GM18907 (cell line): Measurements from ENCODE around the gene GPATCH8.
A peak's percentile ranks its signal among the peaks of the same experiment; 100 is the strongest.
"Not testable (repeated sequence)": the region's sequence is repeated elsewhere in the genome, so short reads cannot be mapped to it uniquely, and the experiment has no call there.

Experiments used
- ATAC-seq: cut with Tn5 transposase; IDR thresholded peaks from one replicate; pipeline ENCODE4 v1.9.1; 2021; ENCODE audit warnings: mild to moderate bottlenecking, moderate library complexity; ENCODE audit not compliant: unreplicated experiment

The GPATCH8 gene

DNA sequence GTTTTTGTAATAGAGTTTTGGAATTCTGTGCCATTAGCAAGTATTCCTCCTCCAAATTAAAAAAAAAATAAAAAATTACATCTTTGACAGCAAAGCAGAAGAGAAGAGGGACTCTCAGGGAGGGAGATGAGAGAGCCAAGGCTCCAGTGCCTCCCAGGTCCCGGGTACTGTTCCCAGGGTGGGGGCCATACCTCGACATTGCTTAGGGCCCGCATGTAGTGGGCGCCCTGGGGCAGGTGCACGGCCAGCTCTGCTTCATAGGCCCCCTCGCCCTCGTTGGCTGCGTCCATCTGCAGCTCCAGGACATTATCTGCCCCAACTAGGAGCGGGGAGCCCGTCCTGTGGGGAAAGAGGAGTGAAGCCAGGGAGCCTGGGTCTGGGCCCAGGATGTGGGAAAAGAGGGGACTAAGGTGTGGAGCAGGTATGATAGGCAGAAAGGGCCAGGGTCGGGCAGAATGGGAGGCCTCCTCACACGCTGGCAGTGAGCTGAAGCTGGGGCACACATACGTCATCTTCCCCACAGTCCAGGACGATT lies 125.0 kb downstream of the GPATCH8 start:
- no peak for ATAC-seq

DNA sequence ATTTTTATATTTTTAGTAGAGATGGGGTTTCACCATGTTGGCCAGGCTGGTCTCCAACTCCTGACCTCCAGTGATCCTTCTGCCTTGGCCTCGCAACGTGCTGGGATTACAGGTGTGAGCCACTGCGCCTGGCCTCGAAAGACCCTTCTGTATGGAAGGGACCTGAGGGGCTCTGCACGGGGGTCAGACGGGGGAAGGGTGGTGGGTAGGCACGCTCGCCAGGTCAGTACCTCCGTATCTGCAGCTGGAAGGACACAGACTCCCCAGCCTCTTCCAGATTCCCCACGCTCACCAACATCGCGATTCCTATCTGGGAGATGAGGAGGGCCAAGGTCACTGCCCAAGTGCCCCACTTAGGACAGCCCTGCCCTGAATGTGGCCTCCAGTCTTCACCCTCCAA lies 126.4 kb downstream of the GPATCH8 start:
- ATAC-seq = no peak

DNA sequence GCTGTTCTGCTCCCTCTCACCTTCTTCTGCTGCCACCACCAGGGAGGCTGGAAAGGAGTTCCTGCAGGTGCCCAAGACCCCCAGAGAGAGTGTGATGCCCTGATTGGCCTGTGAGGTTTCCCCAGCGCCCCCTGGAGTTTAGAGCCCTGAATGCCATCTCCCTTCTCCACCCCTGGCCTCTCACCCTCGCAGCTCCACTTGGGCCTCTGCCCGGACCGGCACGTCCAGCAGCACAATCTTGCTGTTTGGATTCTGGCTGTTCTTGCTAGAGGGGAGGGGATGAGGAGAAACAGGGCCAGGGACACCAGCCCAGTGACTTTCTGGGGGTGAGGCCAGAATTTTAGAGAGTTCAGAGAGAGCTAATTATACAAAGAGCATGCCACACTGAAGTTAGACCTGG lies 127.1 kb downstream of the GPATCH8 start:
- no peak for ATAC-seq

DNA sequence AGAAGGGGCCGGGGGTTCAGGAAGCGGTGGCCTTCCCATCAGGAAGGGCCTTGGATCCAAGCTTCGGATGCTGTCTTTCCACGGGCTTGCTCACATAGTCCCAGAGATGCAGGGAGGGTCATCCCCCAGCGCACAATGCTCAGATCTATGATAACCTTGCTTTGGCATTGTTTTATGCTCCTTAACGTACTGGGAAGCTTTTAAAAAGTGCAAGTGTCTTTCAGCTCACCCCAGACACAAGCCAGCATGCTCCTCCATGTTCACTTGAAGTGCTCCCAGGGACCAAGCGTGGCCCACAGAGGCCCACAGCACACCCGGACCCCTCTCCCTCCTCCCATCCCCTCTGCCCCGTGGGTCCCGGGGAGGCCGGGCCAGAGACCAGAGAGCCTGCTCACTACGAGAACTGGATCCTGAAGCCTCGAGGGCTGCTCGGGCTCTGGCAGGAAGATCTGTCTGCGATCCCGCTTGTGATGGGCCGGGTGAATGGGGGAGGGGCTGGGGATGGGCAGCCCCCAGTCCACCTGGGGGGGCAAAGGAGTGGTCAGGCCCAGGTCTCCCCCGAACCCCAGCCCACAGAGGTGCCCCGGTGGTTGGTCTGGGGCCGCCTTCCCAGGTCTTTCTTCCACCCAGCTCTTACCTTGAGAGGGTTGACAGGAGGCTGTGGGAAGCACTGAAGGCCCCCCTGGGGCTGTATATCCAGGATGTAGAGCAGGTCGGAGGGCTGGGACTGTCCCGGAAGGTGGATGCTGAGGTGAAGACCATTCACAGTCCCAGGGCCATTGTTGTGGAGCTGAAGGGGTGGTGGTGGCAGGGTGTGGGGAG lies 127.8 kb downstream of the GPATCH8 start:
- no peak for ATAC-seq

DNA sequence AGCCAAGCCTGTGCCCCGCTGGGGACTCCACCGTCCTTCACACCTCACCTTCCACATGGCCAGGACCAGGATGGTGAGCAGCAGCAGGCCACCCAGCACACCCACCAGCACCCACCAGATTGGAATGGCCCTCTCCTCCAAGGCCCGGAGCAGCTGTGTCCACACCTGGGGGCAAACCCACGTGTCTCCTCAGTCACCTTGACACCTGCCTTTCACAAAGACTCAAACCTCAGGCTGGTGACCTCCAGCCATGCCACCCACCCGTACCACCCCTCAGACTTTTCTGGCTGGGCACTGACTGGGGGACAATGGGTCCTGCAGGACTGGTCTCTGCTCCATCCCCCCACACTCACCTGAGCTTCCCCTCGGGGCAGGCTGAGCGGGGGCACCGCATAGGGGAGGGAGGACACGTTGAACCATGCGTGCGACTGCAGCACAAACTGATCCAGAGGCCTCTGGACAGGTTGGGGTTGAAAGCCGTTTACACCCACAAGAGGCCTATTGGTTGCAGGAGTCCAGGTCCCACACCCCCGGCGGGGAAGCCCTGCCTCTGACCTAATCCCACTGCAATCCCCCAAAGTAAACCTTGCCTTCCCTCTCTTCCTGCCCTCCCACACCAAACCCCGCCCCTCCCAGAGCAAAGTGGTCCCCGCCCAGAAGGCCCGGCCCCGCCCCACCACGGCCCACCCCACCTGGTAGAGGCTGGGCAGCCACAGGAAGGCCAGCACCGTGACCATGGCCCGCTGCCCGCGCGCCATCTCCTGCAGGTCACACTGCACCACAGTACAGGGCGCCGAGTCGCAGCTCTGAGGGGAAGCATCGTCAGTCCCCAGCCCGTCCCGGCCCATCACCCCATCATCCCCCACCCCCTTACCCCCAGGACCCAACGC lies 128.7 kb downstream of the GPATCH8 start:
- no peak for ATAC-seq

DNA sequence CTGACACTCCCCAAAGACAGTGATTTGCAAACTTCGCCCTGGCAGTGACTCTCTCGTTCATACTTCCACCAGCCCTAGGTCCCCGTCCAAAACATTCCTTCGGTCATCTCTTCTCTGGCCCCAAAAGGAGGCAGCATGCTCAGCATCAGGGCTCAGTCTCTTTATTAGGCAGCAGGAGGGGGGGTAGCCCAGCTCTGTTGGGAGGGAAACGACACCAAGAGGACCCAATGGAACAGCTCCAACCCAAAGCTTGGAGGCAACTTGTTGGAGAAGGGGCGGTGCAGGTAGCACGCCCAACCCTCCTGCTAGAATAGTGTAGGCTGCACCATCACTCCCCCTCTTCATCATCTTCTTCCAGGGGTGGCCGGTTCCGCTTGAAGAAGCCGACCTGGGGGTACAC lies 131.2 kb downstream of the GPATCH8 start:
- ATAC-seq = no peak

DNA sequence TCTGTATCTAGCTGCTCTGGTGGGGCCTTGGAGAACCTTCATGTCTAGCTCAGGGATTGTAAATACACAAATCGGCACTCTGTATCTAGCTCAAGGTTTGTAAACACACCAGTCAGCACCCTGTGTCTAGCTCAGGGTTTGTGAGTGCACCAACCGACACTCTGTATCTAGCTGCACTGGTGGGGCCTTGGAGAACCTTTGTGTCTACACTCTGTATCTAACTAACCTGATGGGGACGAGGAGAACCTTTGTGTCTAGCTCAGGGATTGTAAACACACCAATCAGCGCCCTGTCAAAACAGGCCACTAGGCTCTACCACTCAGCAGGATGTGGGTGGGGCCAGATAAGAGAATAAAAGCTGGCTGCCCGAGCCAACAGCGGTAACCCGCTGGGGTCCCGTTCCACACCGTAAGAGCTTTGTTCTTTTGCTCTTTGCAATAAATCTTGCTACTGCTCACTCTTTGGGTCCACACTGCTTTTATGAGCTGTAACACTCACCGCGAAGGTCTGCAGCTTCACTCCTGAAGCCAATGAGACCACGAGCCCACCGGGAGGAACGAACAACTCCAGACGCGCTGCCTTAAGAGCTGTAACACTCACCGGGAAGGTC lies 133.7 kb downstream of the GPATCH8 start:
- not testable (repeated sequence) for ATAC-seq

DNA sequence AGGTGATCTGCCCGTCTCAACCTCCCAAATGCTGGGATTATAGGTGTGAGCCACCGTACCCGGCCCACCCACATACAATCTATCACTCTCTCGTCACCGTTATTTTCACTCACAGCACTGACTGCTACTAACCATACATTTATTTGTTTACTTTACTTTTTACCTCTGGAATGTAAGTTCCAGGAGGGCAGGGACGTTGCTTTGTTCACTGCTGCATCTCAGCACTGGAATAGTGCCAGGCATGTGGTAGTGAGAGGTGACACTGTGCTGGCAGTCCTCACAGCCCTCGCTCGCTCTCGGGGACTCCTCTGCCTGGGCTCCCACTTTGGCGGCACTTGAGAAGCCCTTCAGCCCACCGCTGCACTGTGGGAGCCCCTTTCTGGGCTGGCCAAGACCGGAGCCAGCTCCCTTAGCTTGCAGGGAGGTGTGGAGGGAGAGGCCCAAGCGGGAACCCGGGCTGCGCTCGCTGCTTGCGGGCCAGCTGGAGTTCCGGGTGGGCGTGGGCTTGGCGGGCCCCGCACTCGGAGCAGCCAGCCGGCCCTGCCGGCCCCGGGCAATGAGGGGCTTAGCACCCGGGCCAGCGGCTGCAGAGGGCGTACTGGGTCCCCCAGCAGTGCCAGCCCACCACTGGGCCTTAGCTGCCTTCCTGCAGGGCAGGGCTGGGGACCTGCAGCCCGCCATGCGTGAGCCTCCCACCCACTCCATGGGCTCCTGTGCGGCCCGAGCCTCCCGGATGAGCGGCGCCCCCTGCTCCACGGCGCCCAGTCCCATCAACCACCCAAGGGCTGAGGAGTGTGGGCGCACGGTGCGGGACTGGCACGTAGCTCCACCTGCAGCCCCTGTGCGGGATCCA lies 134.6 kb downstream of the GPATCH8 start:
- ATAC-seq = not testable (repeated sequence)

DNA sequence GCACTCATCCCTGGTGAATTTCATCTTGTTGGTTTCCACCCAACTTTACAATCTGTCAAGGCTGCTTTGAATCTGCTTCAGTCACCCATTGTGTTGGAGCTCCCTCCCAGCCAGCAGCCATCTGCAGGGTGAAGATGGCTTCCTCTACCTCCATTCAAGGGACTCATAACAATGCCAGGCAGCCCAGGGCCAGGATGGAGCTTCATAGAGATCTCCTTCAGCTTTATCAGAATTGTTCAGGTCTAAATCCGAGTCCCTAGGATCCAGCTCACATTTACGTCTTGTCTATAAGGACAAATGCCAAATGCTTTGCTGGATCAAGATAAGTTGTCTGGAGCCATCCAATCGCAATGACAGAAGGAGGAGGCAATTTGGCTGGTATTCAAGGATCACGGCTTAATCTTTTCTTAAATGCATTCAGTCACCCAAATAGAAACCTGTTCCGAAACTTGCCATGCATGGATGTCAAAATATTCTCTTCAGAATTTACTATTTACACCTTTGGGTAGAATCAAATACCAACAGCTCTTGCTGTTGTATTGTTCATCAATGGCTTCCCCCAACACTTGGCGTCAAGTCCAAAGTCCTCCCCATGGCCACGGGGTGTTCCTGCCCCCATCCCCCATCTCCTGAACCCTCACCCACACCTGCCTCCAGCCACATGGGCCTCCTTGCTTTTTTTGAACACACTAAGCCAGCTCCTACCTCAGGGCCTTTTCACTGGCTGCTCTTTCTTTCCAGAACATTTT lies 135.8 kb downstream of the GPATCH8 start:
- no peak for ATAC-seq

DNA sequence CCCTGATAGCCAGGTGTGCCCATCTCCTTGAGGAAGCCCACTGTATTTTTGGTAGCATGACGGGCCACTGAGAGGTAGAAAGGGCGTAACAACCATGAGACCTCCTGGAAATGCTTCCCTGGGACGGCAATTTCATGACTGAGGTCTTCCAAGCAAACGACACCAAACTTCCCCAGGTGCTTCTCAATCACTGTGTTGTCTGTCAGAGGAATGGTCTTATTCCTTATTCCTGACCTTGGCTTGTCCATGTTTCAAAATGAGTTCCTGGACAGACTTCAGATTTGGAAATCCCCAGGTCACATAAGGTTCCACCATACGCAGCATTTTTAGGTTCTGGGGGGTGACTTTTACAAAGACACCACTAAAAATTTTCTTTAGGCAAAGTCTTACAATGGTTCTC lies 138.2 kb downstream of the GPATCH8 start:
- not testable (repeated sequence) for ATAC-seq

DNA sequence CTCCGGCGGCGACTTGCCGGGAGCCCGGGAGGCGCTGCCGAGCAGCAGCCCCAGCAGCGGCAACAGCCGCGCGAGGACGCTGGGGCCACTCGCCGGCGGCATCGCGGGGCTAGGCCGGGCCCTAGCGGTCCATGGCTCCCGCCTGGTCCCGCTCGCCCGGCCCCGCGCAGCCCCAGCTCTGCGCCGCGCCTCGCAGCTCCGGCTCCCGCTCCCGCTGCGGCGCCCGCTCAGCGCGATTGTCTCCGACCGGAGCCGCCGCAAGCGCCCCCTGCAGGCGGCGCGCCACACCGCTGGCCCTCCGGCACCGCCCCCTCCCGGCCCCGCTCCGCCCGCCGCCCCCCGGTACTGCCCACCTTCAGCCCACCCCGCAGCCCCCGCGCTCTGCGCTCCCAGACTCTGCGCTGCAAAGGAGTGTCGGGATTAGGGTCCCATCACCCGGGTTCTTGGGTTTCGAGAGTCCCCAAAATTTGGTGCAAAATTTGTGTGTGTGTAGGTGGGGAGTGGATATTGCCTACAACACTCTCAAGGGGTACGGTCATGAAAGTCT lies 139.5 kb downstream of the GPATCH8 start, which contains the start of gene FAM171A2:
Gene FAM171A2, minus strand, starts transcription at position 241 of the 547 bp plus-strand sequence. Its CDS starts 139 bp downstream, at position 102.
- peak; percentile 46 for ATAC-seq

DNA sequence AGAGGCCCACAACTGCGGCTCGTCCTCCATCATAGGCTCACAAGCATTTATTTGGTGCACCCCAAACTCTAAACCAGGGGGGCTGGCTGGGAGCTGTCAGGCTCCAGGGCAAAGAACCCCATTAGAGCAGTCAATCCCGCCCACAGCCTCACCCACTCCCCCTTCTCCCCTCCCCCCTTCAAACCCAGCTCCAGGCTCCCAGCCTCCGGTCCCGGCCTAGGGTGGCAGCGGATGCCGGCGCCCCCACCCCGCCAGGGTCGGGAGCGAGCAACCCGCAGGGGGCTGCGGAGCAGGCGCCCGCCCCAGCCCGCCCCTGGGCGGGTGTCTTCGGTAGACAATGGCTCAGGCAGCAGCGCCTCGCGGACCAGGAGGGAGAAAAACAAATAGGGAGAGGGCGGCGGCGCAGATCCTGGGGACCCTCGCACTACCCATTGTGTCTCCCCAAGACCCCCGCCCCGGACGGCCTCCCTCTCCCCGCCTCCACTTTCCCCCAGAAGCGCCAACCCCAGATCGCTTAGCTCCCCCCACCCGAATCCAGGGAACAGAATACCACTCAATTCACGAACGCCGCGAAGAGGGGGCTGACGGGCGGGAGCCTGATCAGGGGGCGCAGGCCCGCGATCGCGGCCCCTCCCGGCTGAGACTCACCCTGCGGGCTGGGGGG lies 140.1 kb downstream of the GPATCH8 start:
- no peak for ATAC-seq

DNA sequence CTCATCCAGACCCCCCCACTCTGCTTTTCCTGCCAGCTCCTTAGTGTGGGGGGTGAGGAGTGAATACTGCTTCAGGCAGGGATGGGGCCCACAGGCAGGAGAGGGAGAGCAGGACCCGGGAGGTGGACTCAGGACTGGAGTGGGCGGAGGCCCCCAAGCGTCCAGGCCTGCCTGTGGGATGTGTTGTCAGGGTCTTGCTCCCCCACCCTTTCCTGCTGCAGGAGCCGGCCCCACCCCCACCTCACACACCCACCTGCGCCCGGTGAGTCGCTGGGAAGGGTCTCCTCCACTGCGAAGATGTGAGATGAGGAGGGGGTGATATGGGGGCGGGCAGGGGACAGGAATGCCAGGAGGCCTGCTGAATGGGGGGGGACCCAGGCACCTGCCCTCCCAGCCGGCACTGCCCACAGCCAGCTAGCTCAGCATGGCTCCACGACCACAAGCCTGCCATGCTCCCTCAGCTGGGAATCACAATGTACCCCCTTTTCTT lies 140.7 kb downstream of the GPATCH8 start:
- ATAC-seq = no peak

DNA sequence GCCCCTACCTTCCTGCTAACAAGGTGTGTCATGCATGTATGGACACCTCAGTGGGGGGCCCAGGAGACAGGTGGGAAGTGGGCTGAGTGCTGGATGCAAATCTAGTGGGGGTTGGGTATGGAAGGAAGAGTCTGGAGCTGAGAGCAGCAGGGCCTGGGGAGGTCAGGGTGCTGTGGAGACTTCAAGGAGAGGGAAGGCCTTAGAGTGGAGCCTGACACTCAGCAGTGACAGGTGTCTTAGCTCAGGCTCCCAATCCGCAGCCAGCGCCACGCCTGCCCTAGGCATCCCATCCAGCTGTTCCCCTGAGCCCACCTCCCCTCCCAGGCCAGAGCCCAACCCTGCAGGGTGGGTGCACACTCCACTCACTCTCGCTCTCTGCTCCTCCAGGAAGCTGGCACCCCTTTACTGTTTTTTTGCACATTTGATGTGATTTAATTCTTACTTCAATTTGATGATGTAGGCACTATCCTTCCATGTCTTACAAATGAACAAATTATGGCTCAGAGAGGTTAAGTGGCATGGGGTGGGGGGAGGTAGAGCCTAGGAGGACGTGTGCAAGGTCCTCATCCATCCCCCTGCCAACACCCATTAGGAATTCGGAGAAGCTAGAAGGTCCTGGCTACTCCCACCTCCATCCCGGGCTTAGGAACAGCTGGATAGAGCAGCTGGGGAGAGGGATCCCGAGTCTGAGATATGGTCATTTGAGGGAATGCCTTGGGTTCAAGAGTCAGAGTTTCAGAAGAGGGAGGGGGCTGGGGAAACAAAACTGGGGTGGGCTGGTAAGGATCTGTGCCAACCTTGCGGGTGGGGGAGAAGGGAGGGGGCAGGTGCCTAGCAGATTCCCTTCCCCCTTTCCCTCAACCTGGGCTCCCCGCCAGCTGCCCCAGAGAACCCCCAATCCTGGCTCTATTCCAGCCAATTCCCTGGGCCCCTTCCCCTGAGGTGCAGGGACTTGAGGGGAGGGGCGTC lies 141.6 kb downstream of the GPATCH8 start:
- ATAC-seq = no peak

DNA sequence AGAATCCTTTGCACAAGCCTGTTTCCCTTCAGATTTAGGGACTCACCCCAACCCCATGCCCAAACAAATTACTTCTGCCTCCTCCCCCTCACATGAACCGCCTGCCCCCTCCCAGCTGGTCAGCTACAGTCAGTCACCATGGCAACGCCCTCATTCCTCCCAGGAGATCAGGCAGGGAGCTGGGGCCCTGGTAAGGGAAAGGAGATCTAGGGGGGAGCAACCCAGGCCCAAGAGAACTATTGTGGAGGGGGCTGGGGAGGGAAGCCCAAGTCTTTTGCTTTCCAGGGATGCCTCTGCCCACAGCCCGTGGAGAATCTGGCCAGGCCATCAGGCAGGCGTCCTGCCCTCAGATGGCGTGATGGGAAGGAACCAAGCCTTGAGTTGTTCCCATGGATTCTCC lies 142.4 kb downstream of the GPATCH8 start:
- ATAC-seq = no peak

DNA sequence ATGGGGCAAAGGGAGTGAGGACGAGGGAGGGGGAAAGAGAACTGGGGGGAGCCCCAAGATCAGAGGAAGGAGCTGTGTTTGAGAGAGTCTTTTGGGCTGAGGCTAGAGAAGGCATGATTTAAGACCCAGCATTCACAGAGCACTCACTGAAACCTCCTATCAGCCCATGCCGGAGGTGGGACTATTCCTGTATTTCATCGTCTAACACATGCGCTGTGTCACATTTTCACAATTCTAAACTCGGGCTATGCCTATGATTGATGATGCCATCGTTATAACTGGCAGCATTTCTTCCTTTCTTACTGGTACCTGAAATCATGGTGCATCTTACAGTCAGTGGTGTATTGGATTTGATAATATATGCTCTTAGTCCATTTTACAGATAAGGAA lies 143.1 kb downstream of the GPATCH8 start:
- no peak for ATAC-seq

DNA sequence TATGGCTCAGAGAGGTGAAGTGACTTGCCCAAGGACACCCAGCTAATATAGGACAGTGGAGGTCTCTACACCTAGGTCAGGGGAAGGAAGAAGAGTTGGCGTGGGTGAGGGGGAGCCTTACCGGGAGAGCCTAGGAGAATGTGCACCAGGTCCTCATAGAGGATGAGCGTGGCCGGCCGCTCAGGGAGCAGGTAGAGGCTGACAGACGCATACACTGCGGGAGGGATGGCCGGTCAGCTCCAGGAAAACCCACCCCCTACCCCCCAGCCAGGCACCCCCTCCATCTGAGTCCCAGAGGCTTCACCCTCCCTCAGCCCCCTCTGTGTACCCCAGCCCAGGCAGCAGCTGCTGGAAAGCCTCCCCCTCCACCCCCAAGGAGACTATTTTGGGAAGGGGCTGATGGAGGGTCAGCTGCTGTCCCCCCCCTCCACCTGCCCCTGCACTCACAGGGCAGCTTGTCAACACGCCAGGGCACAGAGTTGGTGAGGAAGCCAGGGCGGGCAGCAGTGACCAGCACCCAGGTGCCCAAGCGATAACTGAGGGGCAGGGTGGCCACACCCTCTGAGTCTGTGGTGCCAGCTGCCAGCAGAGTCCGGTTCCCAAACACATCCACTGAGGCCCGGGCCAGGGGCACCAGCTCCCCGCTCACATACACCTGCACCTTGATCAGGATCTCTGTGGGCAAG lies 143.6 kb downstream of the GPATCH8 start:
- no peak for ATAC-seq
